CD4-positive, alpha-beta T cell treated with Interleukin-6 for 4 hours (primary cell): ENCODE data around the gene PCNX2.

Experiments used
- DNase-seq: peaks from one replicate; pipeline ENCODE4 v3.0.0-alpha.2; 2020; ENCODE audit warnings: mixed read lengths

Gene PCNX2

GRCh38 chr1:232950197-232951176 is 345.0 kb downstream of the PCNX2 start, which contains the start of gene NTPCR:
Gene NTPCR, plus strand, starts transcription at chr1:232950611. Its CDS starts 100 bp downstream, at chr1:232950711.
- DNase-seq = peak; percentile 96

- no peak for DNase-seq
Measured at GRCh38 chr1:232949636-232950196, 345.8 kb downstream of the PCNX2 start.

GRCh38 chr1:232944347-232944746 is 351.2 kb downstream of the PCNX2 start:
- no peak for DNase-seq

GRCh38 chr1:232943679-232944252 is 351.8 kb downstream of the PCNX2 start:
- no peak for DNase-seq

GRCh38 chr1:232942413-232943294 is 352.9 kb downstream of the PCNX2 start:
- no peak for DNase-seq

- no peak for DNase-seq
Measured at GRCh38 chr1:232940262-232940661, 355.3 kb downstream of the PCNX2 start.

- DNase-seq = no peak
Measured at GRCh38 chr1:232939748-232940147, 355.8 kb downstream of the PCNX2 start.

- no peak for DNase-seq
Measured at GRCh38 chr1:232938926-232939325, 356.6 kb downstream of the PCNX2 start.

GRCh38 chr1:232937741-232938375 is 357.7 kb downstream of the PCNX2 start:
- no peak for DNase-seq

GRCh38 chr1:232936941-232937340 is 358.6 kb downstream of the PCNX2 start:
- no peak for DNase-seq
